Left colon (tissue), 2 donors: ENCODE results near the gene PTPRF. TPM values are rescaled to one million over a fixed set of nuclear protein-coding genes. Genes with fewer than 3 reads are reported as not detected.
"Not testable (repeated sequence)": the region's sequence is repeated elsewhere in the genome, so short reads cannot be mapped to it uniquely, and the experiment has no call there.

Source experiments
- ATAC-seq: fragments of 200-7000 bp; cut with Tn5 transposase; one replicate; pipeline ENCODE4 v1.9.1; 2020; ENCODE audit warnings: mild to moderate bottlenecking, moderate library complexity
- DNase-seq, 2 donors: peaks; one replicate each; pipeline ENCODE4 v3.0.0-alpha.2; 2020
- intact Hi-C, 2 donors: fragments of 100-400 bp; cut with DNase I in 1 of 2; cut with micrococcal nuclease in 1 of 2; formaldehyde crosslinking; loops; one replicate each; pipeline versions ENCODE4 v1.11.2 to v1.14.0; 2022; cut with DNase I, micrococcal nuclease
- total RNA-seq, 2 donors: library from RNA; stranded (reverse); fragmentation: NEBNext Ultra II Directional; extraction: Animal tissue kit (Norgen Biotek cat#: 25700); gene quantifications; one replicate each; pipeline ENCODE4 v1.2.1, GENCODE V29; 2021
- donor health status: DM: no; HTN: no; CAD: no.
- donor health status: DM: yes; HTN: yes; CAD: no.

PTPRF gene
- total RNA-seq, 2 donors from 2014 or later, result 514 to 671 TPM

- intact Hi-C loops, result no loop called here
- DNase-seq (no peak), ATAC-seq (no peak)
Measured at GRCh38 chr1:43546388-43547100, 15.9 kb downstream of the PTPRF start.

DNA sequence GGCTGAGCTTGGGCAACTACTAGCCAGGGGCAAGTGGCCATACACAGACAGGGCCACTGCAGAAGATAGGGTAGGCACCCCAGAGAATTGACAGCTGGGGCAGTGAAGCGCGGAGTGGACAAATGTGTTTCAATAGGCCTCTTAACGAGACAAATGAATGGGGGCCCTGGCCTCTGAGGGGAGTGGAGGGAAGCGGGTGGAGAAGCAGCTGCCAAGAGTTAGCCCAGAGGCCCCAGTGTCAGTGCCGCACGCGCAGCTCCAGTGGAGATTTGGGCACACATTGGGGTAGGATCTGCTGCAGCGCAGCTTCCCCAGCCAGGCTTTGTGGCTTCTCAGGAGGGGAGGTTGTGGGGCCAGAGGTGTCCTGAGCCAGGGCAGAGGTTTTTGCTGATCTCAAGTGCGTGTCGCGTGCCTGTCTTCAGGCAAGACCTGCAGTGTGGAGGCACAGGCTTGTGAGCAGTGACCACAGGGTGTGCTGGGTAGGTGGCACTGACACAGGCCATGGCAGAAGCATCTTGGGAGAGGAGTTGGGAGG is 16.9 kb downstream of the PTPRF start:
- ATAC-seq, result no peak
- no peak for DNase-seq
- intact Hi-C loops, result no loop called here

DNA sequence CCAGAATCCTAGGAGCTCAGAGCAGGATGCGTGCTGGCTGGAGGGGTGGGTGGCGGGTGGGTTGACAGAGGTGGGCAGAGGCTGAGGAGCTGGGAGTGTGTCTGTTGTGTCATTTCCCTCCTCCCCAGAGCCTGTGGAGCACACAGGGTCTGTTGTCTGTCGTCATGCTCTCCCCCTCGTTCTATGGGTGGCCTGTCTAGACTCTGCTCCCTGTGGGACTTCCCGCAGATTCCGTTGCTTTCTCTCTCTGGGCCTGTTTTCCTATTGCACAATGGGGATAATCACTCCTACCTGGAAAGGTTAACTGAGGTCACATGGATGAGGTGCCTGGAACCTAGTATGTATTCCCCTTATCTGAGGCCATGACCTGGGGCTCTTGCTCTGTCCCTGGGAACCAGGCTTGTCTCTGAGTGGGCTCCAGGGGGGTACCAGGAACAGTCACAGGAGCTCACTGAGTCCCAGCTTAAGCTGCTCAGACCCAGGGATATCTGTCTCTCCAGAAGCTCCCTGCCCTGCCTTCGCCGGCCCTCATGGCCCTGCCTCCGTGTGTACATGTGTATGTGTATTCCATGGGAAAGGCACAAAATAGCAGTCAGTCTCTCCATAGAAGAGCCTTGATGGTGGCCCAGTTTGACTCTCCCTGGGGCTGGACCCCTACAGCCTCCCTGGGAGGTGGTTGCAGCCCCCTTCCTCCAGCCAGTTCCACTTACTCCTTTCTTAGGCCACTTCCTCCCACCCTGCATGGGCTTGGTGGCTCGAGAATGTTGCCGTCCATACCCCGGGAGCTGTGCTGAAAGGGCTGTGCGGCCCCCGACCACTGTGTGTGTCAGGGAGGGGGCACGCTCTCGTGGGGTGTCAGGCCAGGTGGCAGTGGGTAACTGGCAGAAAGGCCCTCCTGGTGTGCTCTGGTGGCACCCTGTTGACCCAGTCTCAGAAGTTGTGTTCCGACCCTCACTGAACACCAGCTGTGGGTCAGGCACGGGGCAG is 17.9 kb downstream of the PTPRF start:
- peak in 1 of 2 donors; percentile 71 for DNase-seq
- peak; percentile 5 for ATAC-seq

GRCh38 chr1:43549394-43549793 is 18.7 kb downstream of the PTPRF start:
- DNase-seq, intact Hi-C loops, ATAC-seq: not testable (repeated sequence)

More for the DNA sequence above, 17.9 kb downstream of the PTPRF start:
- intact Hi-C loops, result no loop called here

DNA sequence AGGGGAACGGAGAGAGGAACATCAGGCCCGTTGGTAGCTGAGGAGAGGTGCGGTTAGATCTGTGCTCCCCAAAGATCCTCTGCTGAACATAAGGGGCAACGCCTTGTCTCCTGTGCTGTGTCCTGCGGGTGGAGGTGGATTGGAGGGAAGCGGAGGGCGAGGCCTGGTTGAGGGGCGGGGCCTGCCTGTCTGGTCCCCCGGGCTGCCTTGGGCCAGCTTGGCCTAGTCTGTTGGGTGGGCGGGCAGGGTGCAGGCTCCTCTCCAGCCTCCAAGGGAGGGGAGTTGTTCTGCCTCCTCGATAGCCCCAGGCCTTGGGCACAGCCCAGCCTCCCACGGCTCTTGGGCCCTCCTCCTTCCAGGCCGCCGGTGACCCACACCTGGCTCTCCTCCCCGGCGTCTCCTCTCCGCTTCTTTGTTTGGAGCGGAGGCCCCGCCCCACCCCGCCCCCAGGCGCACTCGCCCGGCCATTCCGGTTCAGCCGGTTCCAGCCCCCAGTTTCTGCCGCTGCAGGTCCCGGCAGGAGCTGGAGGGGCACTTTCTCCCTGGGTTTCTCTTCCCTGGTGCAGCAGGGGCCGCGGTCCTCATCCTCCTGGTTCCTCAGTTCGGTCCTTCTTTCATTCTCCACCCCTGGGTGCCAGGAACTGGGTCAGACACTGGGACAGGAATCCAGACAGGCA is 19.4 kb downstream of the PTPRF start:
- DNase-seq (peak; percentile 90), ATAC-seq (peak; percentile 63)
- intact Hi-C loops, result no loop called here

GRCh38 chr1:43550598-43551246 is 20.0 kb downstream of the PTPRF start:
- ATAC-seq (peak; percentile 13), DNase-seq (peak in 1 of 2 donors; percentile 24)
- intact Hi-C loops, result no loop called here

- DNase-seq (no peak), ATAC-seq (no peak)
- intact Hi-C loops, result no loop called here
Measured at GRCh38 chr1:43551396-43551888, 20.8 kb downstream of the PTPRF start.

DNA sequence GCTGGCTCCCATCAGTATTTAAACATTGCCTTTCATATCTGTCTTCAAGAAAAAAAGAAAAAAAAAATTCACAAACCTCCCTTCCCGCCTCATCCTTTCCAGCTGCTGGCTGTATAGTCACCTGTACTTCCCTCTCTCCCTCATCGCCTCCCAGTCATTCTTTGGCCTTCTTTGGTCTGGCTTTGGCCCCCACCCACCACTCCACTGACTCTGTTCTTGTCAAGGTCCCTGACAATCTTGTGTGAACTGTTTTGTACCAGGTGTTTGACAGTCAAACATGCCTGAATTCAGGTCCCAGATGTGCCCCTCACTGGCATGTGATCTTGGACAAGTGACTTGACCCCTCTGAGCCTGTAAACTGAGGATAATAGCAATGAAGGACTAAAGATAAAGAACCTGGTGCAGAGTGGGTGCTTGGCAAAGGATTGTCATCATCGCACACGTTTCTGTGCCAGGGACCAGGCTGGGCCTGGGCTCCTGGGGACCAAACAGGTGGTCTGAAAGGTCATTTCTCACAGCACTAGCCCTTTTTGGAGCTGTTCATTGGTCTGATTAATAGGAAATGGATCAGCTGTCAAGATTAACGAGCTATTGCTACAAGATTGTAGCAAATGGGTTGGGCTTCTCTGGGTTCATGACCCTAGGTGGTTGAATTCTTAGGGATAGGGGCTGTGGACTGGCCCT is 21.5 kb downstream of the PTPRF start:
- DNase-seq, result no peak
- intact Hi-C loops, result no loop called here
- no peak for ATAC-seq

GRCh38 chr1:43552813-43553212 is 22.1 kb downstream of the PTPRF start:
- peak; percentile 31 for ATAC-seq
- peak; percentile 66 to 88 for DNase-seq
- intact Hi-C loops, result no loop called here

DNA sequence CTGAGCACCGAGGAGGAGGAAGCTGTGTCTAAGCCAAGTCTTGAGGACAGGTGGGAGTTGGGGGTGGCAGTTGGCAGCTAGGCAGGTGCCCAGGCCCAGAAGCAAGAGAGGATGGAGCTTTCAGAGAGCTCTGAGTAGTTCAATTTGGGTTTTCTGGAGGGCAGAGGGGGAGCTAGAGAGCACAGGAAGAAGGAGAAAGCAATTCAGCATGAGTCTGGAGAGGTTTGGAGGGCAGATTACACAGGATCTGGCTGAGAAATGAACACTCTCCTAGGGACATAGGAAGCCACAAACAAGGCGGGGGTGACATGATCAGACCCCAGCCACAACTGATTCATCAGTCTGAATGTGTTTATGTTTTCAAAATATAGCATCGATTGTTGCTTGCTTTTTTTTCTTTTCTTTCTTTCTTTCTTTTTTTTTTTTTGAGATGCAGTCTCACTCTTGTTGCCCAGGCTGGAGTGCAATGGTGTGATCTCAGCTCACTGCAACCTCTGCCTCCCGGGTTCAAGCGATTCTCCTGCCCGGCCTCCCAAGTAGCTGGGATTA is 23.8 kb downstream of the PTPRF start:
- DNase-seq, result no peak
- intact Hi-C loops, result no loop called here
- no peak for ATAC-seq

GRCh38 chr1:43556782-43557181 is 26.1 kb downstream of the PTPRF start:
- no peak for DNase-seq
- no peak for ATAC-seq
- intact Hi-C loops, result no loop called here

DNA sequence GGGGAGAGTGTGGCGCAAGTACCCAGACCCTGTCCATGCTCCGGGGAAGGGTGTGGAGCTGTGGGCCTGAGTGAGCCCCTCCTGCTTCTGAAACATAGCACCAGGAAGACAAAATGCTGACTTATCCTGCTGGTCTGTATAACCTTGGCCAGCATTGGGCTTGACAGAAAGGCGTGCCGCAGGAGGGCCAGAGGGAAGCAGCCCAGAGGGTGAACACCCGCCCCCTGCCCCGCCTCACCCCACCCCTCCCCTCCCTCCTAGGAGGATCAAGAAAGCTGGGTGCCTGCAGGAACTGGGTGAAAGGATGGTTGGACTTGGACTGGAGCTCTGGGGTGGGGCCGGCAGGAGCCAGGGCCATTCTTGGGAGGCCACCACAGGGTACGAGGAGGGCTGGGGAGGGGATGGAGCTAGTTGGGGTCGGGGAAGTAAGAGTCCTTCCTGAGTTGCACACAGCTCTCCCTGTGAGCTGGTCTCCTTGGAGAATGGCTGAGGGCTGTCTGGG is 27.1 kb downstream of the PTPRF start:
- intact Hi-C loops, result no loop called here
- ATAC-seq (peak; percentile 79), DNase-seq (peak; percentile 78 to 91)

- DNase-seq (peak in 1 of 2 donors; percentile 69), ATAC-seq (peak; percentile 52)
- intact Hi-C loops, result no loop called here
Measured at GRCh38 chr1:43558346-43558841, 27.7 kb downstream of the PTPRF start.

- no peak for ATAC-seq
- intact Hi-C loops, result no loop called here
- no peak for DNase-seq
Measured at GRCh38 chr1:43559714-43560113, 29.0 kb downstream of the PTPRF start.

DNA sequence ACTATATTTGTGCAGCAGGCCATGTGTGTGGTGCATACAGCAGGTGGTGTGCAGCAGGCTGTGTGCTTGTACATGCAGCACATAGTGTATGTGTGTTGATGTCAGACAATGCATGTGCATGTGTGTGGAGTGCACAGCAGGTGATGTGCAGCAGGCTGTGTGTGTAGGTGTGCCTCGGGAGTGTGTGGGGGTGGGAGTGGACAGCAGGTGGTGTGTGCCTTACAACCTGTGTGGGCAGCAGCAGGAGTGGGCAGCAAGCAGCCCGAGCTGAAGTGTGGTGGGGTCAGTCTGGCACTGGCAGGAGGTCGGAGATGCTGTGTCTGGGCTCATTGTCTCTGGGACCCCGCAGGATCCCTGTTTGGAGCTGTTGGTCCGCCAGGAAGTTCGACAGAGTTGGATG is 29.6 kb downstream of the PTPRF start:
- ATAC-seq, result no peak
- intact Hi-C loops, result no loop called here

GRCh38 chr1:43563876-43564539 is 33.3 kb downstream of the PTPRF start:
- intact Hi-C loops, result no loop called here
- no peak for ATAC-seq
- no peak for DNase-seq

More for the DNA sequence above, 29.6 kb downstream of the PTPRF start:
- DNase-seq, result no peak
